ENCODE results near the gene PRXL2B.

Gene PRXL2B

GRCh38 chr1:2602311-2602835 lies 15.8 kb downstream of the PRXL2B start:
- no peak for DNase-seq (ENCODE audit: low read depth)
- H3K4me3 ChIP-seq (ENCODE audit: low read depth, low read length) = no peak overlapping the region
- in situ Hi-C loops (cut with HindIII; ENCODE audit: low sequenced_read_pairs) = no loop called here
- TF ChIP-seq, protein P1, sequence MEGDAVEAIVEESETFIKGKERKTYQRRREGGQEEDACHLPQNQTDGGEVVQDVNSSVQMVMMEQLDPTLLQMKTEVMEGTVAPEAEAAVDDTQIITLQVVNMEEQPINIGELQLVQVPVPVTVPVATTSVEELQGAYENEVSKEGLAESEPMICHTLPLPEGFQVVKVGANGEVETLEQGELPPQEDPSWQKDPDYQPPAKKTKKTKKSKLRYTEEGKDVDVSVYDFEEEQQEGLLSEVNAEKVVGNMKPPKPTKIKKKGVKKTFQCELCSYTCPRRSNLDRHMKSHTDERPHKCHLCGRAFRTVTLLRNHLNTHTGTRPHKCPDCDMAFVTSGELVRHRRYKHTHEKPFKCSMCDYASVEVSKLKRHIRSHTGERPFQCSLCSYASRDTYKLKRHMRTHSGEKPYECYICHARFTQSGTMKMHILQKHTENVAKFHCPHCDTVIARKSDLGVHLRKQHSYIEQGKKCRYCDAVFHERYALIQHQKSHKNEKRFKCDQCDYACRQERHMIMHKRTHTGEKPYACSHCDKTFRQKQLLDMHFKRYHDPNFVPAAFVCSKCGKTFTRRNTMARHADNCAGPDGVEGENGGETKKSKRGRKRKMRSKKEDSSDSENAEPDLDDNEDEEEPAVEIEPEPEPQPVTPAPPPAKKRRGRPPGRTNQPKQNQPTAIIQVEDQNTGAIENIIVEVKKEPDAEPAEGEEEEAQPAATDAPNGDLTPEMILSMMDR (IDR thresholded peaks at IDR 0.05; ENCODE audit: low read depth, low read length, missing control alignments) = no peak

- no peak for DNase-seq (ENCODE audit: low read depth)
- TF ChIP-seq, protein P1 (IDR thresholded peaks at IDR 0.05; ENCODE audit: low read depth, low read length, missing control alignments) = no peak
These were observed 16.4 kb downstream of the PRXL2B start for GRCh38 chr1:2602866-2603520.

DNA sequence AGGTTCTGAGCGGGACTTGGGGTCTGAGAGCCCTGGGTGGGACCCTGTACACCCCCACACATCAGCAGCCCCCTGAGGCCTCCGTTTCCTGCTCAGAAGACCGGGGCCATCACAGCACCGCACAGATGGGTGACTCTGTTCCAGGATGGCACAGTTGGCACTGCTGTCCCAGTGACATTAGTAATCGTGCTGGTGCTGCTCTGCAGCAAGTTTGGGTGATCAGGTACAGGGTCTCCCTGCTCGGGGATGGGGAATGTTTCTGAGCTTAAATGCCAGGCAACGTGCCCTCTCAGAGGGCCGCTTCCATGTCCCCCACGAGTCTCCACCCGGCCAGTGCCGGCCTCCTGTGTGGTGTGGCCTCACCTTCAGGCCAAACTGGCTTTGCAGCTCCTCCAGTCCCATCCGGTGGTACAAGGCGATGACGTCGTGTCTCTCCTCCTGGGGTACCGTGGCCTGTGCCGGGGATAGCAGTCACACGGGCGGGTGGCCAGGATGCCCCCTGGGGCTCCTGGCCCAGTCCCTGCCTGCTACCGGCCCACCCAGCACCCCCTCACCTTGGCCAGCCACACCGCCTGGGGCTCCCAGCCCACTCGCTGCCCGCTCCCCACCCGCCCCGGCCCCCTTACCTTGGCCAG lies 17.1 kb downstream of the PRXL2B start:
- no peak for DNase-seq (ENCODE audit: low read depth)
- TF ChIP-seq, protein P1 (IDR thresholded peaks at IDR 0.05; ENCODE audit: low read depth, low read length, missing control alignments) = no peak
- in situ Hi-C loops (cut with HindIII; ENCODE audit: low sequenced_read_pairs) = no loop called here
- no peak overlapping the region for H3K4me3 ChIP-seq (ENCODE audit: low read depth, low read length)

More at GRCh38 chr1:2602866-2603520, 16.4 kb downstream of the PRXL2B start:
- H3K4me3 ChIP-seq (ENCODE audit: low read depth, low read length) = no peak overlapping the region
- in situ Hi-C loops (cut with HindIII; ENCODE audit: low sequenced_read_pairs) = no loop called here

- DNase-seq (ENCODE audit: low read depth) = no peak
- H3K4me3 ChIP-seq (ENCODE audit: low read depth, low read length) = no peak overlapping the region
- in situ Hi-C loops (cut with HindIII; ENCODE audit: low sequenced_read_pairs) = no loop called here
- TF ChIP-seq, protein P1 (IDR thresholded peaks at IDR 0.05; ENCODE audit: low read depth, low read length, missing control alignments) = no peak
These were observed 17.7 kb downstream of the PRXL2B start for GRCh38 chr1:2604156-2604843.

- TF ChIP-seq, protein P1 (IDR thresholded peaks at IDR 0.05; ENCODE audit: low read depth, low read length, missing control alignments) = no peak
These were observed 18.4 kb downstream of the PRXL2B start for GRCh38 chr1:2604844-2605508.

More at GRCh38 chr1:2604844-2605508, 18.4 kb downstream of the PRXL2B start:
- DNase-seq (ENCODE audit: low read depth) = no peak
- in situ Hi-C loops (cut with HindIII; ENCODE audit: low sequenced_read_pairs) = no loop called here
- H3K4me3 ChIP-seq (ENCODE audit: low read depth, low read length) = no peak overlapping the region

Measured in astrocyte of the cerebellum (primary cell).